GM18867 (cell line): ENCODE data around the gene KCNK5.

Experiments
- ATAC-seq: cut with Tn5 transposase; IDR thresholded peaks from one replicate; pipeline ENCODE4 v1.9.1; 2021; ENCODE audit warnings: mild to moderate bottlenecking, moderate library complexity; ENCODE audit not compliant: unreplicated experiment

The KCNK5 gene

GRCh38 chr6:39143238-39143930, 85.9 kb downstream of the KCNK5 start:
- ATAC-seq, result no peak

GRCh38 chr6:39140556-39141167, 88.6 kb downstream of the KCNK5 start:
- ATAC-seq, result no peak
